SU-DHL-6 (cell line): ENCODE data around the gene PAWR.

ENCODE experiments used
- CTCF ChIP-seq: fragments of 200-600 bp; sonication (generic); IDR thresholded peaks from one replicate; pipeline ENCODE4 v1.5.1; 2017; ENCODE audit warnings: antibody characterized with exemption, mild to moderate bottlenecking, low read length, moderate library complexity; ENCODE audit not compliant: insufficient read depth, poor library complexity, severe bottlenecking
- EZH2phosphoT487 ChIP-seq: fragments of 200-600 bp; sonication (generic), shearing (Covaris generic); conservative IDR thresholded peaks from 2 replicates; pipeline ENCODE4 v1.6.1; 2018; ENCODE audit warnings: mild to moderate bottlenecking, antibody characterized with exemption, low read length, moderate library complexity, mixed read lengths

- TF ChIP-seq CTCF (no peak), EZH2phosphoT487 (no peak)
Measured at GRCh38 chr12:79698966-79699365, 8.2 kb upstream of the PAWR start.
